Activated CD4-positive, alpha-beta T cell treated with anti-CD3 and anti-CD28 coated beads, Interleukin-2, amount 50 U/mL, for 24 hours (primary cell): ENCODE results near the gene TNRC18.
A peak's percentile ranks its signal among the peaks of the same experiment; 100 is the strongest.

ENCODE experiments used
- DNase-seq, 2 donors: peaks; one replicate each; pipeline ENCODE4 v3.0.0-alpha.2; 2020; ENCODE audit warnings: low read depth in 1 of 2, low spot score in 1 of 2

Gene TNRC18

GRCh38 chr7:5404421-5404826, 19.2 kb downstream of the TNRC18 start:
- DNase-seq: no peak

DNA sequence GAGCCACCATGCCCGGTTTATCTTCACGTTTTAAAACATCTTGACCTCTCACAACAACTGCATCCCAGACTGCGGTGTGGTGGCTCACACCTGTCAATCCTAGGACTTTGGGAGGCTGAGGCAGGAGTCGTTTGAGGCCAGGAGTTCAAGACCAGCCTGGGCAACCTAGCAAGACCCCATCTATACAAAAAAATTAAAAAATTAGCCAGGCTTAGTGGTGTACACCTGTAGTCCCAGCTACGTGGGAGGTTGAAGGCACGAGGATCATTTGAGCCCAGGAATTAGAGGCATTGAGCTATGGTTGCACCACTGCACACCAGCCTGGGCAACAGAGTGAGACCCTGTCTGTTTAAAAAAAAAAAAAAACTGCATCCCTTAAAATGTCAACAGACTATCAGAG, 20.2 kb downstream of the TNRC18 start:
- no peak for DNase-seq

- DNase-seq: no peak
Measured at GRCh38 chr7:5397736-5398135, 25.9 kb downstream of the TNRC18 start.

DNA sequence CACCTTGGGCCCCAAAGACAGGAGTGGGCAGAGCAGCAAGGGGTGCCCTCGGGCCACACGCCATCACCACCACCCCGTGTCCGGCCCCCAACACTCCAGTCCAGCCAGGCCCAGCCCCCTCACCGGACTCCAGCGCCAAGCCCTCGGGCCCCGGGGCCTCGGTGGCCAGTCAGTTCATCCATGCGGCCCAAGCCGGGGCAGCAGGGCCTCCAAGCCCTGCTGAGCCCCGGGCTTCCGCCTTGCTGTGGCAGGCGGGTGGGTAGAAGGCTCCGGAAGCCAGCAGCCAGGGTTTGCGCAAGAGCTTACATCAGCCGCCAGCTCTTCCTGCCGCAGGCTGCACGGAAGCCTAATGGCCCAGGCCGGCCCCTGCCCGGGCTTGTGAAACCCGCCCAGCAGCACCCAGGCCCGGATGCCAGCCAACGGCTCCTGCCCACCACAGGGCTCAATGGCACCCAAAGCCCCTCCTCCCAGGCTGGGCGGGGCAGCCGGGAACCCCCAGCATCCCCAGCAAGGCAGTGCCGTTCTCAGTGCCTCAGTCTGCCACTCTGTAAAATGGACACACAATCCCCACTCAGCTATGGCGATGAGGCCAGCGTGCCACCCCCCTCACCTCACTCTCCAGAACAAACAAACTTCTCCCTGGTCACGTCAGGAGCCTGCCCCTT, 26.5 kb downstream of the TNRC18 start:
- DNase-seq: peak; percentile 63 to 70

DNA sequence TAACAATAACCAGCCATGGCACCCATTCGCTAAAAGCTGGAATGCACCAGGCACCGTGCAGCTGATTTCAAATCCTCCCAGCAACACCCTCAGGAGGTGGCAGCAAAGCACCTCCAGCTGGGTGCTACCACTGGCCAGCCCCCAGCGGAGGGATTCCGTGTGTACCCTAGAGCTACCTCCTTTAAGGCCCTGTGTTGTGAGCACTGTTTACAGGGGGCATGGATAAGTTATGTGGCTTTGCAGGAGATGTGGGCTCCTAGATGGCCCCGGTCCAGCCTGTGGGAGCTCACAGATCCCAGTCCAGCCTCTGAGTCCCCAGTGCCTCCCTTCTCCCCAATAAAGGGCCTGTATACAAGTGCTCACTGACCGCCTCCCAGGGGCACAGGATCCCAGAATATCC, 27.1 kb downstream of the TNRC18 start:
- peak; percentile 18 to 40 for DNase-seq

DNA sequence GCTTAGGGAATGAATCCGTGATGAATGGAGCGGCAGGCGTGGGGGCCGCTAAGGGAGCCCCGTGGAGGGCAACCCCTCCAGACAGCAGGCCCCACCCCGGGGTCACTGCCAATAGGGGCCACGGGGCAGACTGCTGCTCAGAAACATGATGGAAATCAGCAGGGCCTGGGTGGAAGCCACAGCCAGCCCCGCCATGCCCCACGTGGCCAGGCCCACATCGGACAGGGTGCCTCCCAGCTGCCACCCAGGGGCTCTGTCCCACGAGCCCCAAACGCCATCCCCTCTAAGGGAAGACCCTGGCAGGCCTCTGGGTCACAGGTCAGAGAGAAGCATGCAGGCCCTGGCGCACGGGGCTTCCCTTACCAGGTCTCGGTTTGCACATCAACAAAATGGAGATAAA, 28.4 kb downstream of the TNRC18 start:
- DNase-seq: no peak

DNA sequence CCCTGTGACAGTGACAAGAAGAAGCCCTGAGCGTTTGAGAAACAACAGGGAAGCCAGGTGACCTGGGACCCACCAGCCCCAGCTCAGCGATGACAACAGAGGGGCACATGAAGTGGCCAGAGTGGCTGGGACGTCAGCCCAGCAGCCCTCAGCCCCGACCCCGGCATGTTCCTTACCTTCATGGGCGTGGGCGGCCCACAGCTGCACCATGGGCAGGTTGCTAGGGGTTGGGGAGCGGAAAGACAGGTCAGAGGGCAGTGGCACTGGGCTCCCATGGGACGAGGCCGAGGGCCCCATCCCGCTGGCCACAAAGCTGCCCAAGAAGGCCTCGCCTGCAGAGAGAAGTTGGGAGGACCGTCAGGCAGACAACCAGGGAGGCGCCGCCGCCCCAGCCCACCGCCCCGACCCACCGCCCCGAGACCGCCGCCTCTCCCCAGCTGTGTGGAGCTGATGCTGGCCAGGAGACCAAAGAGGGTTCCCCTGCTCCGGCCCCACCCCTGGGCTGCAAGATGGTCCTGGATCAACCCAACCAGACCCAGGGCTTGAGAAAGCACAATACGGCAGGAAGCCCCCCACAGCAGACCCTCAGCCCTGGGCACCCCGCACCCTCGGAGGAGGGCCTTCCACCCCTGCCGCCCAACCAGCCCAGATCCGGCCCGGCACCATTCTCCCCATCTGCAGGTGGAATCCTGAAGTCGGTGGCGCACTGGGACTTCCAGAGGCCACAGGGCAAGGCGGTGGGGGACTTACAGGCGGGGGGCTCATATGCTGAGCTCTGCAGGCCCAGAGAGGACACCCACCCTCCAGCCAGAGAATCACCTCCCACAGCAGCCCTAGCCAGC, 29.1 kb downstream of the TNRC18 start:
- DNase-seq: no peak

GRCh38 chr7:5393748-5394147, 29.9 kb downstream of the TNRC18 start:
- no peak for DNase-seq

GRCh38 chr7:5393328-5393727, 30.3 kb downstream of the TNRC18 start:
- no peak for DNase-seq

DNA sequence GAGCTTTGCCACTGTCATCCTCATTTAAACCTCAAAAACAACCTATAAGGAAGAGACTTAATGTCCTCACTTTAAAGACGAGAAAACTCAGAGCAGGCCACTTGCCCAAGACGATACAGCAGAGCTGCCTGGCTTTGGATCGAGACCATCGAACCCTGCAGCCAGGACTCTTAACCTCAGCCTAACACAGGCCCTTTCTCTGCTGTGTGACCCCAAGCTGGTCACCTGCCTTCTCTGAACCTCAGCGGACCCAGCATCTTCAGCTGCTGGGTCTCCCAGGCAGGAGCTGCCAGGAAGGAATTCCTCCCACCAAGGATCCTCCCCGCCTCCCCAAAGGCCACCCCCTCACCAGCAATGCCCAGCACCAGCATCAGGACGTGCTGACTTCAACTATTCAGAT, 32.7 kb downstream of the TNRC18 start:
- no peak for DNase-seq

- DNase-seq: no peak
Measured at GRCh38 chr7:5388905-5389433, 34.7 kb downstream of the TNRC18 start.

DNA sequence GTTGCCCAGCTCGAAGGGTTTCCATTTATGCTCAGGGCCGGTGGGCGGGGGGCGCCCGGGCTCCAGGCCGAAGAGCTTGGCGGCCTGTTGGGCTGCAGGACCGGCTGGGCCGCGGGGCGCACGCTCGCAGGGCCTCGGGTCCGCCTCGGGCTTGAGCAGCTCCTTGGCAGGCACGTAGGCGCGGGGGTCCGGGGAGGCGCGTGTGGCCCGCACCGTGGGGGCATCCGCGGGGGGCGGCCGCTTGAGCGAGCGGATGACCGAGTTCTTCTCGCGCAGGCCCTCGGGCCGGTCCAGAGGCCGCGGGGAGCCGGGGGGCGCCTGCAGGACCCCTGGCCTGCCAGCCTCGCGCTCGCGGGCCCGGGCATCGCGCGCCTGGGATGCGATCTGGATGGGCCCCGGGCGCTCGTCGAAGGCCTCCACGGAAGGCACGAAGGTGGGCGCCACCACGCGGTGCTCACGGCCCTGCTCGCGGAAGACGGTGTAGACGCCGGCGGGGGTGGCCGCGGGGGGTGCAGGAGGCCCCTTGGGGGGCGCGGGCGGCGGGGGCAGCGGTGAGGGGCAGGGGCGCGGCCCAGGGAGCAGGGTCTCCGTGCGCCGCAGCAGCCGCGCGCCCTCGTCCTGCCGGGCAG, 35.2 kb downstream of the TNRC18 start:
- DNase-seq: no peak

GRCh38 chr7:5387711-5388245, 35.9 kb downstream of the TNRC18 start:
- DNase-seq: no peak

DNA sequence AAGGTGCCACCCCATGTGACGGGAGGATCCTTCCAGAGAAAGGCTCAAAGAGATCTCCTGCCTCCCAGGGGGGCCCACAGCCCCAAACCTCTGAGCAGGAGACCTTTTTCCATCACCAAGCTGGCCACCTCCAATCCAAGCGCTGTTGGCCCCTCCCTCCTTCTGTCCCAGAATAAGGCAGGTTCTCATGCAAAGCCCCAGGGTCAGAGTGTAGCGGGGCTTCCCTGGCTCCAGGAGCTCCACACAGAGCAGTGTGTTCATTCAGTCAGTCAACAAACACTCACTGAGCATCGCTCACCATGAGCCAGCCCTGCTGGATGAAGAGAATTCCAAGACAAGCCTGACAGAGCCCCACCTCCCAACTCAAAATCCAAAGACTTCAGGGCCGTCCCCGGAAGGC, 39.0 kb downstream of the TNRC18 start:
- no peak for DNase-seq

GRCh38 chr7:5383314-5384098, 40.1 kb downstream of the TNRC18 start:
- no peak for DNase-seq

DNA sequence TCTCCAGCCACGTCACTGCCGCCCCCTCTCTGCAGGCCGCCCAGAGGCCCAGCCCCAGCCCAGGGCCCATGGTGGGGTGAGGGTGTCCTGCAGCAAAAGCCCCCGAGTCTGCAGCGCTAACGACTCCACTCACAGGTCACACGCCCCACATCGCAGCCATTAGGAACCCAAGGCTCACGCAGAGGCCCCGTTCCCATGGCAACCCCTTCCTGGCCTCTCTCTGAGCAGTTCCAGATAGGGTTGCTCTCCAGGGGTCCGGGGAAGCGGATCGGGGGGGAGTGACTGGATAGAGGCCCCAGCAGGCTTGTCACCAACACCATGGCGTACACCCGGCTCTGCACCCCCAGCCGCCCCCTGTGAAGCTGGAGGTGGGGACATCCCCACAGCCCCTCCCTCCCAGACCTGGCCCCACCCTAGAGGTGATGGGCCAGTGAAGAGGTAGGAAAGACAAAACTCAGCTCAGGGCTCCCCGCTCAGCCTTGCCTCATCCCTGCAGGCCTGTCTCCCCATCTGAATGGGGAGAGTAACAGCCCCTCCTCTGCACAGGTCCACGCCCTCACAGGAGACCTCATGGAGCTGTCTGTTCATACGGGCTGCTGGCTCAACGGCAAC, 41.2 kb downstream of the TNRC18 start:
- no peak for DNase-seq

- no peak for DNase-seq
Measured at GRCh38 chr7:5381071-5381772, 42.4 kb downstream of the TNRC18 start.

DNA sequence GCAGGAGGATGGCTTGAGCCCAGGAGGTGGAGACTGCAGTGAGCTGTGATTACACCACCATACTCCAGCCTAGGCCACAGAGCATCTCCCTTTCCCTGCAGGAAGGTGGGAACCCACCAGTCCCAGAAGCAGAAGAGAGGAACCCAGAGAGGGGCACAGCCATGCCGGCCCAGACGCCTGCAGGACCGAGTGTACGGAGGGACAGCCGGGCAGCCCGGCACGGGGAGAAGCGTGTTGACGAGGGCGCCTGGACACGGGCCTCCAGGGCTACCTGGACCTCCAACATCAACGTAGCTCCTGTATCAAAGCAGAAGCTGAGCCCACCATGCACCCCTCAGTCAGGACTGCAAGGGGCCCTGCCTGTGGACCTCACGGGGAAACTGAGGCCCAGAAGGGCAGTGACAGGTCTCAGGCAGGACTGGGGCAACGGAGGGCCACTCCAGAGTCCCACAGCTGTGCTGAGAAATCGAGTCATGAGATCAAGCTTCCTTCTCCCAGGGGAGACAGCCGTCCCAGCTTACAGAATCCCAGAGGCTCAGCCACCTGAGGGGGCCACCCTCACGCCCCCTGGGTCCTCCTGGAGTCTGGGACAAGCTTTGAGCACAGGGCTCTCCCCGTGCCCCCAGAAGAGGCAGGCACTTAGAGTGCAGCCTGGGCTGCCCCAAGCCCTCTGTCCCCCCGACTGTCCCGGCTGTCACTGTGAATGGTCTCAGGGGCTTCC, 43.1 kb downstream of the TNRC18 start:
- DNase-seq: no peak

- DNase-seq: no peak
Measured at GRCh38 chr7:5379546-5379945, 44.1 kb downstream of the TNRC18 start.
